GM10266 (cell line): ENCODE measurements around the gene ELL.

ENCODE experiments used
- DNase-seq: peaks from one replicate; pipeline ENCODE4 v3.0.0; 2012; ENCODE audit errors: extremely low spot score
- CTCF ChIP-seq: IDR thresholded peaks from 2 replicates; pipeline ENCODE4 v1.5.1; 2012; ENCODE audit warnings: mild to moderate bottlenecking, low read depth; ENCODE audit not compliant: control insufficient read depth, insufficient read depth; ENCODE audit errors: missing control alignments

ELL gene

GRCh38 chr19:18496980-18497256 is 25.0 kb downstream of the ELL start:
- TF ChIP-seq CTCF: no peak
- DNase-seq: no peak

DNA sequence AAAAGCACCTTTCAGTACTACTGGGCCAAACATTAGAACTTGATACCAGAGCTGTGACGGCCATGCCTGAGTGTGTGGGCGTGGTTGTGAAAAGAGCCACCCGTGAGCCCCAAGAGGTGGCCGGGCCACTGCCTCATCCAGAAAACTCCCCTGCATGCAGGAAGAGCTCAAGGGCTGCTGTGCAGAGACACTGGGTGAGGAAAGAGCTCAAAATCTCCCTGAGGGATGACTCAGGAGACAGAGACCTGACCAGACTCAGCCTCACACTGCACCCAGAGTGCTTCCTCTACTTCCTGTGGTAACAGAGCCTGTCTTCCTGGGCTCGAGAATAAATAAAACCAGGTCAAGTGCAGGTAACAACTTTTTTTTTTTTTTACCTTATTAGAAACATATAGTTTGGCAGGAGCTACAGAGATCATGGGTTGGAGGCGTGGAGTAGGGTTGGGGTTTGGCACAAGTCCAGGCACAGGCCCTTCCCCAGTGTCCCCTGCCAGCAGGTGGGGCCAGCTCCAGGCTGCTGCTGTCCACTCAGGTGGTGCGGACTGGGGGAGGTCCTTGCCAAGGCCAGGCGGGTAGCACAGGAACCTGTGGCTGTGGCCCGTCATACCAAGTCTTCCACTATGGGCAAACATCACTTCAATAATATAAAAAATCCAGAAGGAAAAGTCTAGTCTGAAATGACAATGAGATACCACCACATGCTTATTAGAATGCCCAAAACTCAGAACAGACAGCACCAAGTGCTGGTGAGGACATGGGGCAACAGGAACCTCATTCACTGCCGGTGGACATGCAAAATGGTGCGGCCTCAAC is 25.5 kb downstream of the ELL start:
- peak; percentile 19 for TF ChIP-seq CTCF
- DNase-seq: peak; percentile 54

DNA sequence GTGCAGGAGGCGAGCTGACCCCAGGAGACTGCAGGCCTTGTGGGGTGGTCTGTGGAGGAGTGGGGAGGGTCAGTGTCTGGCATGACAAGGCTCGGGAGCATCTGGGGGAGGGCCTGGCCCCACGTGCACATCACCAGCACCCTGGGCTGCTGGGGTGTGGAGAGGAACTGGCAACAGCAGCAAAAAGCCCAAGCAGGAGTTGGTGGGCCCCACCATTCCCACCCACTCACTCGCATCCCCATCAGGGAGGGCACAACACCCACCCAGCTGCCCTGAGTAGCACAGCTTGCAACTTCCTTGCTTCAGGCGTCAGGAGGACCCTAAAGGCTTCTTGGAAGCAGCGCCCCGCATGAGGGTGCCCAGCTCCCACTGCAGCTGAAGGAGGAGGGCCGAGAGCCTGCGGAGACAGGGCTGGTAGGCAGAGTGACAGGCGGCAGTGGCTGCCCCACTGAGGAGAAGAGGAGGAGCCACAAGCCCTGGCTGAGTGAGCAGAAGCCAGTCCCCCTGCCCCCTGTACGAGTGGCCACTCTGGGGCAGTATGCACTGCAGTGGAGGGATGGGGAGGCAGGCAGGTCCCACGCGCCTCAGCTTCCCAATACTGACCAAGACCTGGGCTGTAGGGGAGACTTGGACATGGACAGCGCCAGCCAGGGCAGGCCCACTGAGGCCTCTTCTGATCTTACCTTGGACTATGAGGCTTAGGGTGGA is 26.5 kb downstream of the ELL start:
- TF ChIP-seq CTCF: no peak
- no peak for DNase-seq

DNA sequence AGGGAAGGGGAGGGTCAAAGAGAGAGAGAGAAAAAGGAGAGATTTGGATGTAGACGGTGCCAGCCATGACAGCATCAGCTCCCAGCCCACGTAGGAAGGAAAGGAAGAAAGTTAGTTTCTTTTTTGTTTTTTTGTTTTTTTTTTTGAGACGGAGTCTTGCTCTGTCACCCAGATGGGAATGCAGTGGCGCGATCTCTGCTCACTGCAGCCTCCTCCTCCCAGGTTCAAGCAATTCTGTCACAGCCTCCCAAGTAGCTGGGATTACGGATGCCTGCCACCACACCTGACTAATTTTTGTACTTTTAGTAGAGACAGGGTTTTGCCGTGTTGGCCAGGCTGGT is 27.6 kb downstream of the ELL start:
- TF ChIP-seq CTCF: no peak
- no peak for DNase-seq

GRCh38 chr19:18493440-18494266 is 28.2 kb downstream of the ELL start:
- no peak for TF ChIP-seq CTCF
- no peak for DNase-seq

DNA sequence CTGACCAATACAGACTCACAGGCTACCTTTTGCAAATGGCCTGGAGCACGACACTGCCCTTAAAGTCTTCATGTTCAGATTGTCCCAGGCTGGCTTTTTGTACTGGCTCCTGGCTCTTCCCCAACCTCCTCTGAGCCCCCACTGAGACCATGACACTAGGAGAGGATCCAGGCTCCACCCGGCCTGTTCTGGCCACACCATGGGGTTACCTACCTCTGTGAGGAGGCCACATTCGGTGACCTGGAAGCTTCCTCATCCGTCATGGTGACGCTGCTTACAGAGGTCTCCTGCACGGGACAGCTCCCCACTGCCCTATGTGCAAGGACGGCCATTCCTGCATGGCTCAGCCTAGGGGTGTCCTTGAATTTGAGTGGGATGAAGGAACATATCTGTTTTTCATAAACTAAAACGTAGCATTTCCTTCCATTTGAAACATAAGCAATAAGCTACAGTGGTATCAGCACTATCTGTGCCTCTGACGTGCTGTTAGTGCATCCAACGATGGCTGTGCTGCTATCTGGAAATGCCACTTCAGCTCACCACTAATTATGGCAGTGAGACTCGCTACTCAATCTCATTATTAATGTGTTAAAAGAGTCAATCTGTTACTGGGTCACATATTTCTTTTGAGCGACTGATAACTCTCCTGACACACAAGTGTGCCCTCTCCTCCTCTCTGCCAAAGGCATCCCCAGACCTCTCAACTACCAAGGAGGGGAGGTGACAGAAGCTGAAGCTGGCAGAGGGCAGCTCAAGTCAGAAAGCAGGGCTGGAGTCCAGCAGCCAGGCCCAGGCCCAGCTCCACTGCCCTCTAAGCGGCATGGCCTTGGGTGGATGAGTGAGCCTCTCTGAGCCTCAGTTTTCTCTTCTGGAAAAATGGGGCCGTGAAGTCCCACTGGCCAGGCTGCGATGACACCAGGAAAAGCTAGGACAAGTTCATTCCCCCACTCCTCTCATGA is 29.6 kb downstream of the ELL start:
- no peak for TF ChIP-seq CTCF

More for the DNA sequence above, 29.6 kb downstream of the ELL start:
- no peak for DNase-seq
